Measurements from ENCODE around the gene SCARB1. TPM values are rescaled to one million over a fixed set of nuclear protein-coding genes. Genes with fewer than 3 reads are reported as not detected.

SCARB1 gene
- total and polyA plus RNA-seq, 2 of the 13 experiments (the other 11 are each of a cell fraction or from before 2014, with no cell fraction given) = 63.4 to 160 TPM

GRCh38 chr12:124904306-124905098 lies 40.8 kb upstream of the SCARB1 start (continued):
- no peak for TF ChIP-seq STAT6 (CRISPR knock-in tag; IDR thresholded peaks at IDR 0.05; ENCODE audit: borderline replicate concordance)
- TF ChIP-seq CHD2 (IDR thresholded peaks at IDR 0.05; ENCODE audit: low read depth, low read length) = no peak
- TF ChIP-seq, protein P1, sequence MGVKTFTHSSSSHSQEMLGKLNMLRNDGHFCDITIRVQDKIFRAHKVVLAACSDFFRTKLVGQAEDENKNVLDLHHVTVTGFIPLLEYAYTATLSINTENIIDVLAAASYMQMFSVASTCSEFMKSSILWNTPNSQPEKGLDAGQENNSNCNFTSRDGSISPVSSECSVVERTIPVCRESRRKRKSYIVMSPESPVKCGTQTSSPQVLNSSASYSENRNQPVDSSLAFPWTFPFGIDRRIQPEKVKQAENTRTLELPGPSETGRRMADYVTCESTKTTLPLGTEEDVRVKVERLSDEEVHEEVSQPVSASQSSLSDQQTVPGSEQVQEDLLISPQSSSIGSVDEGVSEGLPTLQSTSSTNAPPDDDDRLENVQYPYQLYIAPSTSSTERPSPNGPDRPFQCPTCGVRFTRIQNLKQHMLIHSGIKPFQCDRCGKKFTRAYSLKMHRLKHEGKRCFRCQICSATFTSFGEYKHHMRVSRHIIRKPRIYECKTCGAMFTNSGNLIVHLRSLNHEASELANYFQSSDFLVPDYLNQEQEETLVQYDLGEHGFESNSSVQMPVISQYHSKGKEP (CRISPR knock-in tag; IDR thresholded peaks at IDR 0.05) = no peak
- TF ChIP-seq PAWR (CRISPR knock-in tag; IDR thresholded peaks at IDR 0.05; ENCODE audit: borderline replicate concordance) = no peak
- no peak for TF ChIP-seq SP2 (CRISPR knock-in tag; IDR thresholded peaks at IDR 0.05)
- no peak for TF ChIP-seq ZC3H13 (CRISPR knock-in tag; IDR thresholded peaks at IDR 0.05)
- TF ChIP-seq SP1 (IDR thresholded peaks at IDR 0.05) = no peak
- no peak for TF ChIP-seq SP1 (CRISPR knock-in tag; IDR thresholded peaks at IDR 0.05)
- 0 out of 2 replicates have a peak, but pooled peaks have one; percentile 40 for TF ChIP-seq ZNF264 (CRISPR knock-in tag; IDR thresholded peaks at IDR 0.05)
- TF ChIP-seq MLLT10 (CRISPR knock-in tag; IDR thresholded peaks at IDR 0.05) = no peak
- no peak; the same call in 1 of the 2 replicates for TF ChIP-seq ZBTB3 (CRISPR knock-in tag; IDR thresholded peaks at IDR 0.05; ENCODE audit: borderline replicate concordance, low read depth)
- TF ChIP-seq, protein P2, sequence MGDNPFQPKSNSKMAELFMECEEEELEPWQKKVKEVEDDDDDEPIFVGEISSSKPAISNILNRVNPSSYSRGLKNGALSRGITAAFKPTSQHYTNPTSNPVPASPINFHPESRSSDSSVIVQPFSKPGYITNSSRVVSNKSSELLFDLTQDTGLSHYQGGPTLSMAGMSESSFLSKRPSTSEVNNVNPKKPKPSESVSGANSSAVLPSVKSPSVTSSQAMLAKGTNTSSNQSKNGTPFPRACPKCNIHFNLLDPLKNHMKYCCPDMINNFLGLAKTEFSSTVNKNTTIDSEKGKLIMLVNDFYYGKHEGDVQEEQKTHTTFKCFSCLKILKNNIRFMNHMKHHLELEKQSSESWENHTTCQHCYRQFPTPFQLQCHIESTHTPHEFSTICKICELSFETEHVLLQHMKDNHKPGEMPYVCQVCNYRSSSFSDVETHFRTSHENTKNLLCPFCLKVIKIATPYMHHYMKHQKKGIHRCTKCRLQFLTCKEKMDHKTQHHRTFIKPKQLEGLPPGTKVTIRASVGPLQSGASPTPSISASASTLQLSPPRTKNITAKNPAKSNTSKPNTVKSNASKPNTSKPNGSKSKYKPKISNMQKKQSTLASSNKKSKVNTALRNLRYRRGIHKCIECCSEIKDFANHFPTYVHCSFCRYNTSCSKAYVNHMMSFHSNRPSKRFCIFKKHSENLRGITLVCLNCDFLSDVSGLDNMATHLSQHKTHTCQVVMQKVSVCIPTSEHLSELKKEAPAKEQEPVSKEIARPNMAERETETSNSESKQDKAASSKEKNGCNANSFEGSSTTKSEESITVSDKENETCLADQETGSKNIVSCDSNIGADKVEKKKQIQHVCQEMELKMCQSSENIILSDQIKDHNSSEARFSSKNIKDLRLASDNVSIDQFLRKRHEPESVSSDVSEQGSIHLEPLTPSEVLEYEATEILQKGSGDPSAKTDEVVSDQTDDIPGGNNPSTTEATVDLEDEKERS (CRISPR knock-in tag; IDR thresholded peaks at IDR 0.05) = no peak
- TF ChIP-seq PCBP2 (optimal IDR thresholded peaks at IDR 0.05; ENCODE audit: low read depth, low read length, poor library complexity, severe bottlenecking) = no peak
- TF ChIP-seq ZNF782 (CRISPR knock-in tag; IDR thresholded peaks at IDR 0.05; ENCODE audit: borderline replicate concordance) = no peak
- TF ChIP-seq CC2D1A (CRISPR knock-in tag; IDR thresholded peaks at IDR 0.05) = no peak
- TF ChIP-seq, protein P3, sequence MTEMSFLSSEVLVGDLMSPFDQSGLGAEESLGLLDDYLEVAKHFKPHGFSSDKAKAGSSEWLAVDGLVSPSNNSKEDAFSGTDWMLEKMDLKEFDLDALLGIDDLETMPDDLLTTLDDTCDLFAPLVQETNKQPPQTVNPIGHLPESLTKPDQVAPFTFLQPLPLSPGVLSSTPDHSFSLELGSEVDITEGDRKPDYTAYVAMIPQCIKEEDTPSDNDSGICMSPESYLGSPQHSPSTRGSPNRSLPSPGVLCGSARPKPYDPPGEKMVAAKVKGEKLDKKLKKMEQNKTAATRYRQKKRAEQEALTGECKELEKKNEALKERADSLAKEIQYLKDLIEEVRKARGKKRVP (CRISPR knock-in tag; IDR thresholded peaks at IDR 0.05) = 0 out of 4 replicates have a peak, but pooled peaks of 1 of the 2 experiments have one; percentile 17
- TF ChIP-seq ZNF136 (CRISPR knock-in tag; IDR thresholded peaks at IDR 0.05; ENCODE audit: low read depth) = no peak
- peak; percentile 41 for TF ChIP-seq ZNF652 (CRISPR knock-in tag; IDR thresholded peaks at IDR 0.05; ENCODE audit: borderline replicate concordance, low read depth)
- no peak for TF ChIP-seq ZBTB8A (CRISPR knock-in tag; IDR thresholded peaks at IDR 0.05; ENCODE audit: borderline replicate concordance, low read depth)
- no peak for TF ChIP-seq GLMP (CRISPR knock-in tag; IDR thresholded peaks at IDR 0.05; ENCODE audit: borderline replicate concordance)
